HepG2 (cell line): Measurements from ENCODE around the gene PSMD6. TPM values are rescaled to one million over a fixed set of nuclear protein-coding genes. Genes with fewer than 3 reads are reported as not detected.

ENCODE experiments used
- ATAC-seq: fragments of 200-7000 bp; cut with Tn5 transposase; 3 replicates; pipeline ENCODE4 v1.9.1; 2020; ENCODE audit warnings: mild to moderate bottlenecking, moderate library complexity
- BruUV-seq: library from RNA; stranded (reverse); fragments of 400-500 nt; replicated peaks from 2 replicates; lab custom pipeline; 2021; lab: Mats Ljungman, UMichigan
- CTCF ChIA-PET: fragments of 300-600 bp; formaldehyde crosslinking; extraction: SDS; loops from one replicate; lab custom pipeline; 2021; ENCODE audit warnings: low total read pairs, inconsistent platforms, low intra/inter-chr PET ratio; lab: Yijun Ruan, JAX
- POLR2A ChIA-PET: fragments of 350-600 bp; sonication (Branson Sonifier 250); formaldehyde crosslinking; loops from one replicate; lab custom pipeline; 2020; ENCODE audit warnings: antibody characterized with exemption, inconsistent platforms; lab: Yijun Ruan, JAX
- DNase-seq: peaks from one replicate; pipeline ENCODE4 v3.0.0-alpha.2; 2015; ENCODE audit warnings: low spot score
- FAIRE-seq: peaks from 3 replicates; lab custom pipeline; 2011; peaks lifted over from hg19 to GRCh38; lab: Jason Lieb, UNC
- H2AFZ ChIP-seq: one replicate; pipeline ENCODE4 v1.6.1; 2011; ENCODE audit warnings: low read length, inconsistent platforms
- H3K27ac ChIP-seq: fragments of 300-600 bp; 3 replicates; pipeline ENCODE4 v1.8.0; 2011; ENCODE audit warnings: mixed run types, mild to moderate bottlenecking, mixed read lengths, low read length, inconsistent platforms; ENCODE audit not compliant: insufficient read depth; ENCODE audit errors: extremely low read length
- H3K27me3 ChIP-seq, 2 experiments: fragments of 200-600 bp in 1 of 2; 2 replicates in 1 of 2; 3 replicates in 1 of 2; pipeline versions ENCODE4 v1.6.0 to v1.8.0; 2011; ENCODE audit warnings: low read length in 2 of 2, mild to moderate bottlenecking in 2 of 2, moderate library complexity in 2 of 2, inconsistent platforms in 1 of 2; ENCODE audit not compliant: insufficient read depth in 2 of 2, control insufficient read depth in 1 of 2
- H3K36me3 ChIP-seq, 2 experiments: fragments of 200-600 bp in 1 of 2; replicated peaks in 1 of 2; 2 replicates in 1 of 2; 3 replicates in 1 of 2; pipeline versions ENCODE4 v1.5.1 to v1.8.0; 2011; ENCODE audit warnings: low read length in 2 of 2, inconsistent platforms in 1 of 2; ENCODE audit not compliant: insufficient read depth in 2 of 2, control insufficient read depth in 1 of 2
- H3K4me1 ChIP-seq: 2 replicates; pipeline ENCODE4 v1.5.1; 2012; ENCODE audit warnings: low read length, inconsistent platforms; ENCODE audit not compliant: insufficient read depth
- H3K4me2 ChIP-seq: 2 replicates; pipeline ENCODE4 v1.6.0; 2011; ENCODE audit warnings: low read depth, low read length, inconsistent platforms
- H3K4me3 ChIP-seq, 3 experiments: fragments of 200-600 bp in 1 of 3; sonication (generic), shearing (Covaris generic) in 1 of 3; replicated peaks in 1 of 3; 2 replicates each; pipeline ENCODE4 v1.5.1; 2011 to 2016; ENCODE audit warnings: low read length in 3 of 3, inconsistent platforms in 2 of 3, low read depth in 2 of 3, mild to moderate bottlenecking in 2 of 3, control low read depth in 1 of 3, mixed read lengths in 1 of 3; ENCODE audit not compliant: insufficient read depth in 1 of 3
- H3K79me2 ChIP-seq: one replicate; pipeline ENCODE4 v1.6.1; 2011; ENCODE audit warnings: low read length, inconsistent platforms; ENCODE audit not compliant: insufficient read depth
- H3K9ac ChIP-seq: 2 replicates; pipeline ENCODE4 v1.6.0; 2011; ENCODE audit warnings: mild to moderate bottlenecking, low read depth, low read length, inconsistent platforms; ENCODE audit not compliant: insufficient read depth
- H3K9me3 ChIP-seq: 2 replicates; pipeline ENCODE4 v1.5.1; 2012; ENCODE audit warnings: mild to moderate bottlenecking, low read length
- H4K20me1 ChIP-seq: 2 replicates; pipeline ENCODE4 v1.6.0; 2011; ENCODE audit warnings: inconsistent platforms, mild to moderate bottlenecking, low read length, moderate library complexity; ENCODE audit not compliant: insufficient read depth
- CBX5 ChIP-seq: sonication (generic); formaldehyde crosslinking; IDR thresholded peaks from 2 replicates; pipeline ENCODE4 v1.4.0; 2020; ENCODE audit warnings: missing genetic modification reagents, borderline replicate concordance
- CEBPB ChIP-seq: IDR thresholded peaks from 2 replicates; pipeline ENCODE4 v1.6.1; 2011; ENCODE audit warnings: low read depth, low read length, improper control_type of control experiment, borderline replicate concordance
- CHCHD3 ChIP-seq: sonication (generic); formaldehyde crosslinking; IDR thresholded peaks from 2 replicates; pipeline ENCODE4 v1.8.0; 2022; ENCODE audit warnings: mild to moderate bottlenecking, missing genetic modification reagents, moderate library complexity
- CSRNP1 ChIP-seq: sonication (generic); formaldehyde crosslinking; IDR thresholded peaks from 2 replicates; pipeline ENCODE4 v1.8.1; 2023; ENCODE audit warnings: mild to moderate bottlenecking, missing genetic modification reagents
- RFXANK ChIP-seq: IDR thresholded peaks from 2 replicates; pipeline ENCODE4 v1.6.1; 2016
- THAP7 ChIP-seq: sonication (generic); formaldehyde crosslinking; IDR thresholded peaks from 2 replicates; pipeline ENCODE4 v1.8.1; 2023; ENCODE audit warnings: mild to moderate bottlenecking, missing genetic modification reagents
- TRIM22 ChIP-seq: fragments of 450-650 bp; IDR thresholded peaks from 2 replicates; pipeline ENCODE4 v1.6.1; 2017
- ZBTB1 ChIP-seq: sonication (generic); formaldehyde crosslinking; IDR thresholded peaks from 2 replicates; pipeline ENCODE4 v1.4.0; 2020; ENCODE audit warnings: missing genetic modification reagents, borderline replicate concordance
- ZC3H13 ChIP-seq: sonication (generic); formaldehyde crosslinking; IDR thresholded peaks from 2 replicates; pipeline ENCODE4 v1.8.1; 2023; ENCODE audit warnings: mild to moderate bottlenecking, missing genetic modification reagents, moderate library complexity
- ZFP90 ChIP-seq: sonication (generic); formaldehyde crosslinking; IDR thresholded peaks from 2 replicates; pipeline ENCODE4 v1.8.0; 2022; ENCODE audit warnings: missing genetic modification reagents, mild to moderate bottlenecking, inconsistent platforms, borderline replicate concordance
- ZNF292 ChIP-seq: sonication (generic); formaldehyde crosslinking; IDR thresholded peaks from 2 replicates; pipeline ENCODE4 v1.8.1; 2022; ENCODE audit warnings: mild to moderate bottlenecking, low read depth, missing genetic modification reagents, borderline replicate concordance
- ZNF333 ChIP-seq: sonication (generic); formaldehyde crosslinking; IDR thresholded peaks from 2 replicates; pipeline ENCODE4 v1.4.0; 2020; ENCODE audit warnings: mild to moderate bottlenecking, missing genetic modification reagents, borderline replicate concordance
- ZNF556 ChIP-seq: sonication (generic); formaldehyde crosslinking; IDR thresholded peaks from 2 replicates; pipeline ENCODE4 v1.4.0; 2020; ENCODE audit warnings: mild to moderate bottlenecking, missing genetic modification reagents, borderline replicate concordance
- ZNF558 ChIP-seq: sonication (generic); formaldehyde crosslinking; IDR thresholded peaks from 2 replicates; pipeline ENCODE4 v1.9.0; 2022; ENCODE audit warnings: mild to moderate bottlenecking, missing genetic modification reagents, borderline replicate concordance
- ZNF572 ChIP-seq: sonication (generic); formaldehyde crosslinking; IDR thresholded peaks from 2 replicates; pipeline ENCODE4 v1.5.1; 2020; ENCODE audit warnings: mild to moderate bottlenecking, missing genetic modification reagents
- ZNF614 ChIP-seq: IDR thresholded peaks from 2 replicates; pipeline ENCODE4 v1.6.1; 2018; ENCODE audit warnings: missing biosample characterization, missing genetic modification reagents, inconsistent platforms, borderline replicate concordance
- WGBS: methylation state at CpG from one replicate; pipeline ENCODE4 v1.1.6; 2017; ENCODE audit warnings: low lambda C conversion rate; 5-methylcytosine and 5-hydroxymethylcytosine counted together
- in situ Hi-C: cut with HindIII; loops from 2 replicates; pipeline ENCODE4 v1.10.0; 2017; ENCODE audit warnings: low pct_unique_long_range_greater_than_20kb; ENCODE audit not compliant: extremely low pct_ligation_motif_present
- intact Hi-C: fragments of 100-400 bp; cut with micrococcal nuclease; formaldehyde crosslinking; loops from one replicate; pipeline ENCODE4 v1.10.0; 2022; ENCODE audit not compliant: unreplicated experiment
- polyA plus RNA-seq, 8 experiments: library from polyadenylated mRNA; depleted of rRNA in 3 of 8; stranded (reverse) in 7 of 8; unstranded in 1 of 8; fragments of >200 nt; fragmentation: Illumina TruSeq in 4 of 8; extraction: Trizol in 4 of 8; gene quantifications; 2 replicates each; pipeline versions ENCODE4 v1.2.1 to v1.2.3, GENCODE V29; 2011 to 2016; ENCODE audit warnings: low read depth in 4 of 8, missing spikeins in 1 of 8, mixed read lengths in 1 of 8; ENCODE audit not compliant: insufficient read depth in 1 of 8
- total RNA-seq, 5 experiments: library from RNA; depleted of rRNA; stranded (reverse); fragments of >200 nt; fragmentation: Illumina TruSeq; extraction: Trizol; gene quantifications; 2 replicates each; pipeline ENCODE4 v1.2.3, GENCODE V29; 2016; ENCODE audit warnings: low read depth in 1 of 5

The PSMD6 gene
- total and polyA plus RNA-seq, 2 of the 13 experiments (the other 11 are each of a cell fraction or from before 2014, with no cell fraction given) = 36.8 to 117 TPM

DNA sequence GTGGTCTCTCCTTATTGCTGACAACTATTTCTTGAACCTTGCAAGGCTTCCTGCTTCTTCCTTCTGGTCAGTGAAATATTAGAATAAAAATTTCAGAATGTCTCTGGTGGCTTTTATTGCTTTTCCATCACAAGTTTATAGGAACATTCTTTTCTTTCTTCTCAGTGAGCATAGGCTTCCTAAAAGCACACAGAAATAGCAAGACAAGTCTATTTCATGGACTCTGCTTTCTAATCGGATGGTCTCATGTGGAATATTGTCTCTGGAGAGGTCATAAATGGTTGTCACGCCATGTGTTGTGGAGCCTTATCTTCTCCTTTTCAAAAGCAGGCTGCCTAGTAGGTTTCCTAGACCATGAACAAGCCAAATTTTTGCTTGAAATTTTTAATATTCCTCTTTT is 9.8 kb upstream of the PSMD6 start:
- in situ Hi-C loops = loop anchor here (5.0 kb wide), 3 partner anchors 134 to 449 kb away; no protein-coding TSS in a partner anchor
- DNase-seq (no peak), FAIRE-seq (no peak), ATAC-seq (no peak)
- no TSS peak for BruUV-seq
- no peak for TF ChIP-seq ZNF558 (CRISPR knock-in tag)
- no peak for TF ChIP-seq RFXANK (CRISPR knock-in tag)
- no peak for TF ChIP-seq ZNF292
- TF ChIP-seq ZNF572 (CRISPR knock-in tag) = no peak
- no peak for TF ChIP-seq ZNF614 (CRISPR knock-in tag)
- TF ChIP-seq ZNF556 = no peak
- no peak for TF ChIP-seq CEBPB
- TF ChIP-seq CHCHD3 (CRISPR knock-in tag) = no peak
- no peak for TF ChIP-seq THAP7 (CRISPR knock-in tag)
- TF ChIP-seq TRIM22 = no peak
- no peak for TF ChIP-seq CSRNP1
- no peak for TF ChIP-seq ZNF333 (CRISPR knock-in tag)
- TF ChIP-seq CBX5 = no peak
- TF ChIP-seq ZFP90 (CRISPR knock-in tag) = no peak
- TF ChIP-seq ZBTB1 (CRISPR knock-in tag) = no peak
- no peak for TF ChIP-seq ZC3H13 (CRISPR knock-in tag)
- Histone ChIP-seq H3K4me2 (no peak overlapping the region), H3K27me3 (no peaks in the 10 kb centered on the region; a peak in 1 of 5 replicates), H3K36me3 (no peaks in the 10 kb centered on the region), H3K79me2 (no peaks in the 10 kb centered on the region), H3K9ac (no peak overlapping the region), H3K4me1 (0 out of 2 replicates have a peak, but pooled peaks cover 6% of the 10 kb centered on the region), H3K4me3 (no peak overlapping the region), H4K20me1 (no peaks in the 10 kb centered on the region), H2AFZ (no peak overlapping the region), H3K27ac (no peak overlapping the region), H3K9me3 (peaks cover 5% of the 10 kb centered on the region; the same call in 1 of the 2 replicates)
- CTCF ChIA-PET = no interaction called here
- POLR2A ChIA-PET = no interaction called here
- intact Hi-C loops = no loop called here
- WGBS = 51% methylated on average over 2 of the region's 2 CpGs
